Fibroblast of villous mesenchyme (primary cell): ENCODE measurements around the gene FOXN3. TPM values are rescaled to one million over a fixed set of nuclear protein-coding genes. Genes with fewer than 3 reads are reported as not detected.
A peak's percentile ranks its signal among the peaks of the same experiment; 100 is the strongest.

Experiments used
- DNase-seq: peaks from one replicate; pipeline ENCODE4 v3.0.0-alpha.2; 2010; ENCODE audit warnings: low read depth
- H3K4me3 ChIP-seq: 2 replicates; pipeline ENCODE4 v1.5.1; 2011; ENCODE audit warnings: low read depth, mild to moderate bottlenecking, low read length
- CTCF ChIP-seq: IDR thresholded peaks from 2 replicates; pipeline ENCODE4 v1.5.1; 2012; ENCODE audit warnings: low read depth, mild to moderate bottlenecking, low read length; ENCODE audit not compliant: insufficient read depth
- total RNA-seq: library from RNA; depleted of rRNA; stranded (reverse); fragments of >200 nt; gene quantifications from 2 replicates; pipeline ENCODE4 v1.2.3, GENCODE V29; 2012

The FOXN3 gene
- total RNA-seq, 1 donor, result 33.2 TPM

- no peak for DNase-seq
- no peak overlapping the region for H3K4me3 ChIP-seq
- no peak for TF ChIP-seq CTCF
Measured at GRCh38 chr14:89379891-89380820, 36.9 kb downstream of the FOXN3 start.

GRCh38 chr14:89379006-89379405, 38.0 kb downstream of the FOXN3 start:
- DNase-seq, result no peak
- no peak overlapping the region for H3K4me3 ChIP-seq
- TF ChIP-seq CTCF, result no peak

- DNase-seq, result peak; percentile 41
- no peak for TF ChIP-seq CTCF
- H3K4me3 ChIP-seq, result no peak overlapping the region
Measured at GRCh38 chr14:89378119-89378518, 38.9 kb downstream of the FOXN3 start.

- no peak overlapping the region for H3K4me3 ChIP-seq
- no peak for DNase-seq
- no peak for TF ChIP-seq CTCF
Measured at GRCh38 chr14:89377544-89377943, 39.5 kb downstream of the FOXN3 start.

GRCh38 chr14:89374908-89375307, 42.1 kb downstream of the FOXN3 start:
- H3K4me3 ChIP-seq, result no peak overlapping the region
- DNase-seq, result no peak
- no peak for TF ChIP-seq CTCF

- no peak overlapping the region for H3K4me3 ChIP-seq
- no peak for DNase-seq
- no peak for TF ChIP-seq CTCF
Measured at GRCh38 chr14:89373185-89373584, 43.8 kb downstream of the FOXN3 start.
